ENCODE data around the gene HNRNPDL. TPM values are rescaled to one million over a fixed set of nuclear protein-coding genes. Genes with fewer than 3 reads are reported as not detected.

HNRNPDL gene
- total RNA-seq, 1 donor from 2014 or later: 444 TPM

- no peak for TF ChIP-seq CTCF (IDR thresholded peaks at IDR 0.05; ENCODE audit: partially characterized antibody, unreplicated experiment)
- H3K9me3 Mint-ChIP-seq (ENCODE audit: unreplicated experiment): peaks cover 15% of the 10 kb centered on the region
- H3K36me3 Mint-ChIP-seq (ENCODE audit: unreplicated experiment): no peaks in the 10 kb centered on the region
- peaks cover 9% of the 10 kb centered on the region for H3K4me1 Mint-ChIP-seq (ENCODE audit: low read depth, unreplicated experiment)
- peaks cover 5% of the 10 kb centered on the region for H3K27me3 Mint-ChIP-seq (ENCODE audit: unreplicated experiment)
- DNase-seq: no peak
- H3K27ac Mint-ChIP-seq (ENCODE audit: unreplicated experiment): no peak overlapping the region
- H3K4me3 Mint-ChIP-seq (ENCODE audit: unreplicated experiment): no peak overlapping the region
These were observed 3.5 kb upstream of the HNRNPDL start for GRCh38 chr4:82433791-82434190.

GRCh38 chr4:82432596-82432995 is 2.3 kb upstream of the HNRNPDL start:
- peaks cover 9% of the 10 kb centered on the region for H3K27me3 Mint-ChIP-seq (ENCODE audit: unreplicated experiment)
- peaks cover 11% of the 10 kb centered on the region for H3K36me3 Mint-ChIP-seq (ENCODE audit: unreplicated experiment)
- TF ChIP-seq CTCF (IDR thresholded peaks at IDR 0.05; ENCODE audit: partially characterized antibody, unreplicated experiment): no peak
- H3K9me3 Mint-ChIP-seq (ENCODE audit: unreplicated experiment): peaks cover 26% of the 10 kb centered on the region
- H3K4me3 Mint-ChIP-seq (ENCODE audit: unreplicated experiment): peak overlapping the region; percentile 59
- H3K27ac Mint-ChIP-seq (ENCODE audit: unreplicated experiment): peak overlapping the region; percentile 22
- peaks cover 9% of the 10 kb centered on the region for H3K4me1 Mint-ChIP-seq (ENCODE audit: low read depth, unreplicated experiment)
- no peak for DNase-seq

GRCh38 chr4:82431831-82432230 is 1.6 kb upstream of the HNRNPDL start:
- Mint-ChIP-seq H3K27me3 (ENCODE audit: unreplicated experiment) (peaks cover 9% of the 10 kb centered on the region), H3K36me3 (ENCODE audit: unreplicated experiment) (peaks cover 11% of the 10 kb centered on the region), H3K27ac (ENCODE audit: unreplicated experiment) (no peak overlapping the region), H3K9me3 (ENCODE audit: unreplicated experiment) (peaks cover 27% of the 10 kb centered on the region), H3K4me1 (ENCODE audit: low read depth, unreplicated experiment) (peaks cover 12% of the 10 kb centered on the region), H3K4me3 (ENCODE audit: unreplicated experiment) (peak overlapping the region; percentile 99)
- DNase-seq: no peak
- no peak for TF ChIP-seq CTCF (IDR thresholded peaks at IDR 0.05; ENCODE audit: partially characterized antibody, unreplicated experiment)

- Mint-ChIP-seq H3K27me3 (ENCODE audit: unreplicated experiment) (peaks cover 9% of the 10 kb centered on the region), H3K36me3 (ENCODE audit: unreplicated experiment) (peaks cover 11% of the 10 kb centered on the region), H3K9me3 (ENCODE audit: unreplicated experiment) (peaks cover 27% of the 10 kb centered on the region), H3K27ac (ENCODE audit: unreplicated experiment) (peak overlapping the region; percentile 90), H3K4me1 (ENCODE audit: low read depth, unreplicated experiment) (peaks cover 18% of the 10 kb centered on the region), H3K4me3 (ENCODE audit: unreplicated experiment) (peak overlapping the region; percentile 99)
- peak; percentile 14 for TF ChIP-seq CTCF (IDR thresholded peaks at IDR 0.05; ENCODE audit: partially characterized antibody, unreplicated experiment)
- peak; percentile 36 for DNase-seq
These were observed 893 bp upstream of the HNRNPDL start for GRCh38 chr4:82430964-82431745.

GRCh38 chr4:82429728-82430192 is 502 bp downstream of the HNRNPDL start:
- no peak for DNase-seq
- peaks cover 9% of the 10 kb centered on the region for H3K27me3 Mint-ChIP-seq (ENCODE audit: unreplicated experiment)
- H3K4me1 Mint-ChIP-seq (ENCODE audit: low read depth, unreplicated experiment): peaks cover 21% of the 10 kb centered on the region
- peaks cover 11% of the 10 kb centered on the region for H3K36me3 Mint-ChIP-seq (ENCODE audit: unreplicated experiment)
- H3K4me3 Mint-ChIP-seq (ENCODE audit: unreplicated experiment): peak overlapping the region; percentile 98
- peak overlapping the region; percentile 100 for H3K27ac Mint-ChIP-seq (ENCODE audit: unreplicated experiment)
- peak; percentile 40 for TF ChIP-seq CTCF (IDR thresholded peaks at IDR 0.05; ENCODE audit: partially characterized antibody, unreplicated experiment)
- peaks cover 27% of the 10 kb centered on the region for H3K9me3 Mint-ChIP-seq (ENCODE audit: unreplicated experiment)

Data from glutamatergic neuron (in vitro differentiated cells).